HCT116 (cell line): Measurements from ENCODE around the gene SBF2. TPM values are rescaled to one million over a fixed set of nuclear protein-coding genes. Genes with fewer than 3 reads are reported as not detected.

Experiments used
- ATAC-seq: fragments of 200-7000 bp; cut with Tn5 transposase; 2 replicates; pipeline ENCODE4 v1.9.1; 2020; ENCODE audit warnings: mild to moderate bottlenecking, moderate library complexity
- BruUV-seq: library from RNA; stranded (reverse); fragments of 400-500 nt; replicated peaks from 2 replicates; lab custom pipeline; 2021; lab: Mats Ljungman, UMichigan
- CTCF ChIA-PET: fragments of 300-600 bp; sonication (Branson Sonifier 250); formaldehyde crosslinking; loops from one replicate; lab custom pipeline; 2021; ENCODE audit warnings: antibody characterized with exemption; lab: Charles Lee
- POLR2A ChIA-PET: fragments of 300-600, 350-600 bp; sonication (Branson Sonifier 250); formaldehyde crosslinking; loops from one replicate; lab custom pipeline; 2021; ENCODE audit warnings: antibody characterized with exemption; lab: Charles Lee
- RAD21 ChIA-PET, 2 experiments: fragments of 300-600 bp; sonication (Branson Sonifier 250); formaldehyde crosslinking; loops; one replicate each; lab custom pipeline; 2023; ENCODE audit warnings: low total read pairs in 2 of 2; ENCODE audit not compliant: uncharacterized antibody in 2 of 2, unreplicated experiment in 2 of 2, low non-redundant PET in 1 of 2; lab: Charles Lee
- DNase-seq: peaks from one replicate; pipeline ENCODE4 v3.0.0-alpha.2; 2010; ENCODE audit warnings: low read depth, low spot score
- H2AFZ ChIP-seq: fragments of 200-600 bp; shearing (Covaris generic), sonication (generic); 2 replicates; pipeline ENCODE4 v1.6.1; 2017; ENCODE audit warnings: low read depth, mixed run types, mixed read lengths, antibody characterized with exemption, low read length; ENCODE audit not compliant: poor library complexity, severe bottlenecking
- H3K27ac ChIP-seq: 2 replicates; pipeline ENCODE4 v1.5.1; 2012; ENCODE audit warnings: low read depth, low read length
- H3K27me3 ChIP-seq: fragments of 200-600 bp; sonication (generic); 2 replicates; pipeline ENCODE4 v1.6.1; 2016; ENCODE audit warnings: mixed run types, low read length, mixed read lengths; ENCODE audit not compliant: insufficient read depth
- H3K36me3 ChIP-seq, 2 experiments: fragments of 200-500 bp in 1 of 2; fragments of 200-600 bp in 1 of 2; sonication (Bioruptor generic) in 1 of 2; sonication (generic) in 1 of 2; 2 replicates each; pipeline versions ENCODE4 v1.5.1 to v1.6.1; 2014 to 2016; ENCODE audit warnings: low read length in 2 of 2, inconsistent platforms in 1 of 2, mixed read lengths in 1 of 2, mixed run types in 1 of 2; ENCODE audit not compliant: insufficient read depth in 2 of 2, control insufficient read depth in 1 of 2
- H3K4me1 ChIP-seq, 2 experiments: fragments of 200-600 bp in 1 of 2; sonication (generic) in 1 of 2; 2 replicates each; pipeline versions ENCODE4 v1.5.1 to v1.6.1; 2012 to 2017; ENCODE audit warnings: low read length in 2 of 2, inconsistent platforms in 1 of 2, mild to moderate bottlenecking in 1 of 2, mixed read lengths in 1 of 2, mixed run types in 1 of 2, moderate library complexity in 1 of 2; ENCODE audit not compliant: insufficient read depth in 2 of 2, control insufficient read depth in 1 of 2
- H3K4me2 ChIP-seq: fragments of 200-600 bp; sonication (generic); 2 replicates; pipeline ENCODE4 v1.6.1; 2017; ENCODE audit warnings: mixed run types, low read length, mixed read lengths
- H3K4me3 ChIP-seq, 2 experiments: fragments of 200-600 bp in 1 of 2; sonication (generic) in 1 of 2; replicated peaks in 1 of 2; 2 replicates each; pipeline ENCODE4 v1.5.1; 2011 to 2016; ENCODE audit warnings: low read length in 2 of 2, control low read depth in 1 of 2, low read depth in 1 of 2, mild to moderate bottlenecking in 1 of 2, mixed read lengths in 1 of 2, mixed run types in 1 of 2
- H3K79me2 ChIP-seq: fragments of 200-600 bp; sonication (generic); 2 replicates; pipeline ENCODE4 v1.6.1; 2017; ENCODE audit warnings: mild to moderate bottlenecking, mixed run types, low read length, moderate library complexity, mixed read lengths; ENCODE audit not compliant: insufficient read depth
- H3K9ac ChIP-seq: fragments of 200-600 bp; sonication (generic); 2 replicates; pipeline ENCODE4 v1.6.1; 2016; ENCODE audit warnings: low read length, mixed read lengths
- H3K9me2 ChIP-seq: fragments of 200-600 bp; sonication (generic), shearing (Covaris generic); 2 replicates; pipeline ENCODE4 v1.6.1; 2017; ENCODE audit warnings: mixed run types, mild to moderate bottlenecking, moderate library complexity; ENCODE audit not compliant: insufficient read depth
- H3K9me3 ChIP-seq, 2 experiments: fragments of 200-500 bp in 1 of 2; fragments of 200-600 bp in 1 of 2; sonication (Bioruptor generic) in 1 of 2; sonication (generic) in 1 of 2; 2 replicates each; pipeline ENCODE4 v1.6.1; 2014 to 2017; ENCODE audit warnings: low read length in 2 of 2, mixed read lengths in 2 of 2, inconsistent platforms in 1 of 2, low read depth in 1 of 2, mild to moderate bottlenecking in 1 of 2, mixed run types in 1 of 2, moderate library complexity in 1 of 2; ENCODE audit not compliant: control insufficient read depth in 1 of 2, insufficient read depth in 1 of 2
- H4K20me1 ChIP-seq: fragments of 200-600 bp; sonication (generic), shearing (Covaris generic); 2 replicates; pipeline ENCODE4 v1.6.1; 2017; ENCODE audit warnings: mixed run types, mild to moderate bottlenecking, moderate library complexity; ENCODE audit not compliant: insufficient read depth
- CBX3 ChIP-seq: IDR thresholded peaks from 2 replicates; pipeline ENCODE4 v1.6.1; 2012; ENCODE audit warnings: low read depth
- FOSL1 ChIP-seq: IDR thresholded peaks from 2 replicates; pipeline ENCODE4 v1.6.1; 2012; ENCODE audit warnings: low read depth
- JUND ChIP-seq: IDR thresholded peaks from 2 replicates; pipeline ENCODE4 v1.6.1; 2012
- RAD21 ChIP-seq: IDR thresholded peaks from 2 replicates; pipeline ENCODE4 v1.6.1; 2012; ENCODE audit warnings: low read depth, mild to moderate bottlenecking
- SP1 ChIP-seq: IDR thresholded peaks from 2 replicates; pipeline ENCODE4 v1.6.1; 2012; ENCODE audit warnings: low read depth
- intact Hi-C: fragments of 100-400 bp; cut with micrococcal nuclease; formaldehyde crosslinking; loops from 2 replicates; pipeline ENCODE4 v1.10.0; 2022
- total RNA-seq: library from RNA; stranded (reverse); gene quantifications from one replicate; pipeline ENCODE4 v1.2.1, GENCODE V29; 2021; ENCODE audit not compliant: unreplicated experiment
- TF ChIP-seq, protein P1 (sequence below): IDR thresholded peaks from 2 replicates; pipeline ENCODE4 v1.6.1; 2011; ENCODE audit warnings: mild to moderate bottlenecking, low read length, moderate library complexity; ENCODE audit not compliant: insufficient replicate concordance; ENCODE audit errors: extremely low read depth

The SBF2 gene
- total RNA-seq, 1 experiment from 2014 or later: 35.0 TPM

DNA sequence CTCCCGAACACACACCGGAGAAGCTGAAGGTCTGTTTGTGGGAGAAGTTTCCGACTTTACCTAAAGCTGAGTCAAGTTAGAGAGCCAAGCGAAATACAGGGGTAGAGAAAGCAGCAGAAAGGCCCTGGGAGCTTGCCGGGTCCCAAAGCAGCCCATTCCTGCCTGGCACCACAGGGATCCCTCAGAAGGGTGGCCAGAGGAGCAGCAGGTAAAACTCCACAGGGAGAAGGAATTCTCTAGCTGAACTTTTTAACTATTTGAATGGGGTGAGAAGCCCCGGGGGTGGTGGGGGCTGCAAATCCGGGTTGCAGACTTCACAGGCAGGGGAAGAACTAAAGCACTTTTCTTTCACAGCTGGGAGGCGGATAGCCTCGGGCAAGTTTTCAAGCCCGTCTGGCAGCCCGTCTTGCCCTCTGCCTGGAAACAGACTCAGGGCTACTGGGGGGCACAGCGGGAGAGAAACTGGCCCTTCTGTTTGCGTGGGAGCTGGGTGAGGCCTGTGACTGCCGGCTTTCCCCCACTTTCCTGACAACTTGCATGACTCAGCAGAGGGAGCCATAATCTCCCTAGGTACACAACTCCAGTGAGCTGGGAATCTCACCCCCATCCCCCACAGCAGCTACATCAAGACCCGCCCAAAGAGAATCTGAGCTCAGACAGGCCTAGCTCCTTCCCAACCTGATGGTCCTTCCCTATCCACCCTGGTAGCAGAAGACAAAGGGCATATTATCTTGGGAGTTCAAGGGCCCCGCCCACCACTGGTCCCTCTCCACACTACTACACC is 311.0 kb downstream of the SBF2 start:
- H3K9me3 ChIP-seq: no peaks in the 10 kb centered on the region
- no peak overlapping the region for H3K4me3 ChIP-seq
- DNase-seq (peak; percentile 31), ATAC-seq (peak; percentile 86)
- peak overlapping the region; percentile 13; the same call in 1 of the 2 replicates for H3K9ac ChIP-seq
- H3K27me3 ChIP-seq: no peaks in the 10 kb centered on the region
- peak overlapping the region; percentile 42 for H3K27ac ChIP-seq
- TF ChIP-seq JUND (no peak), RAD21 (0 out of 2 replicates have a peak, but pooled peaks have one; percentile 28)
- peaks cover 11 to 28% of the 10 kb centered on the region in 2 experiments for H3K4me1 ChIP-seq
- H2AFZ ChIP-seq: no peak overlapping the region
- ChIA-PET CTCF (interaction anchor here (1.1 to 1.8 kb wide), 2 partner anchors 10 to 321 kb away, joined by 3 to 11 read pairs; no protein-coding TSS in a partner anchor), POLR2A (interaction anchor here (1.1 kb wide), 1 partner anchor 321 kb away, joined by 3 read pairs; no protein-coding TSS in a partner anchor), RAD21 (no interaction called here)
- H3K9me2 ChIP-seq: no peaks in the 10 kb centered on the region
- no peaks in the 10 kb centered on the region for H3K79me2 ChIP-seq
- intact Hi-C loops: no loop called here
- BruUV-seq: no TSS peak
- no peaks in the 10 kb centered on the region for H4K20me1 ChIP-seq
- peak overlapping the region; percentile 34 for H3K4me2 ChIP-seq
- no peaks in the 10 kb centered on the region for H3K36me3 ChIP-seq

- H4K20me1 ChIP-seq: no peaks in the 10 kb centered on the region
- H3K4me2 ChIP-seq: peak overlapping the region; percentile 34; the same call in 1 of the 2 replicates
- H2AFZ ChIP-seq: no peak overlapping the region
- H3K27ac ChIP-seq: peak overlapping the region; percentile 42
- no peaks in the 10 kb centered on the region for H3K36me3 ChIP-seq
- TF ChIP-seq, protein P1, sequence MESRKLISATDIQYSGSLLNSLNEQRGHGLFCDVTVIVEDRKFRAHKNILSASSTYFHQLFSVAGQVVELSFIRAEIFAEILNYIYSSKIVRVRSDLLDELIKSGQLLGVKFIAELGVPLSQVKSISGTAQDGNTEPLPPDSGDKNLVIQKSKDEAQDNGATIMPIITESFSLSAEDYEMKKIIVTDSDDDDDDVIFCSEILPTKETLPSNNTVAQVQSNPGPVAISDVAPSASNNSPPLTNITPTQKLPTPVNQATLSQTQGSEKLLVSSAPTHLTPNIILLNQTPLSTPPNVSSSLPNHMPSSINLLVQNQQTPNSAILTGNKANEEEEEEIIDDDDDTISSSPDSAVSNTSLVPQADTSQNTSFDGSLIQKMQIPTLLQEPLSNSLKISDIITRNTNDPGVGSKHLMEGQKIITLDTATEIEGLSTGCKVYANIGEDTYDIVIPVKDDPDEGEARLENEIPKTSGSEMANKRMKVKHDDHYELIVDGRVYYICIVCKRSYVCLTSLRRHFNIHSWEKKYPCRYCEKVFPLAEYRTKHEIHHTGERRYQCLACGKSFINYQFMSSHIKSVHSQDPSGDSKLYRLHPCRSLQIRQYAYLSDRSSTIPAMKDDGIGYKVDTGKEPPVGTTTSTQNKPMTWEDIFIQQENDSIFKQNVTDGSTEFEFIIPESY: no peak
- TF ChIP-seq FOSL1 (no peak), SP1 (no peak), JUND (no peak), CBX3 (no peak)
- TF ChIP-seq, all 23 proteins: peak for 0
- CTCF ChIA-PET: interaction anchor here (1.1 to 1.8 kb wide), 2 partner anchors 9 to 322 kb away, joined by 3 to 11 read pairs; no protein-coding TSS in a partner anchor
- Histone ChIP-seq H3K4me1 (peaks cover 11 to 28% of the 10 kb centered on the region in 2 experiments), H3K79me2 (no peaks in the 10 kb centered on the region), H3K27me3 (no peaks in the 10 kb centered on the region), H3K4me3 (no peak overlapping the region), H3K9me3 (no peaks in the 10 kb centered on the region), H3K9ac (peak overlapping the region; percentile 13; the same call in 1 of the 2 replicates), H3K9me2 (no peaks in the 10 kb centered on the region)
- DNase-seq (no peak), ATAC-seq (no peak)
- BruUV-seq: no TSS peak
- RAD21 ChIA-PET: no interaction called here
- intact Hi-C loops: no loop called here
- POLR2A ChIA-PET: no interaction called here
Measured at GRCh38 chr11:9982127-9982795, 311.8 kb downstream of the SBF2 start.
